NT2/D1 (cell line): ENCODE measurements around the gene EFR3B.

ENCODE experiments used
- DNase-seq: peaks from one replicate; pipeline ENCODE4 v3.0.0-alpha.2; 2011; ENCODE audit warnings: low read depth, low spot score
- H3K27me3 ChIP-seq: 2 replicates; pipeline ENCODE4 v1.6.0; 2011; ENCODE audit warnings: mild to moderate bottlenecking; ENCODE audit not compliant: insufficient read length, insufficient read depth
- H3K36me3 ChIP-seq: 2 replicates; pipeline ENCODE4 v1.6.1; 2011; ENCODE audit warnings: mild to moderate bottlenecking, low read length, mixed read lengths; ENCODE audit not compliant: insufficient read depth, insufficient read length
- H3K4me1 ChIP-seq: 2 replicates; pipeline ENCODE4 v1.5.1; 2011; ENCODE audit not compliant: insufficient read depth, insufficient read length
- H3K4me3 ChIP-seq: 2 replicates; pipeline ENCODE4 v1.5.1; 2011; ENCODE audit warnings: low read depth; ENCODE audit not compliant: insufficient read length
- H3K9ac ChIP-seq: 2 replicates; pipeline ENCODE4 v1.6.0; 2011; ENCODE audit warnings: low read depth; ENCODE audit not compliant: insufficient read length
- H3K9me3 ChIP-seq: 2 replicates; pipeline ENCODE4 v1.5.1; 2011; ENCODE audit warnings: mild to moderate bottlenecking, low read length; ENCODE audit not compliant: insufficient read depth
- SUZ12 ChIP-seq: IDR thresholded peaks from 2 replicates; pipeline ENCODE4 v1.6.1; 2011; ENCODE audit not compliant: insufficient read length, insufficient read depth; ENCODE audit errors: extremely low read depth
- YY1 ChIP-seq: IDR thresholded peaks from 2 replicates; pipeline ENCODE4 v1.6.1; 2011; ENCODE audit not compliant: insufficient read length, insufficient read depth
- ZNF274 ChIP-seq: IDR thresholded peaks from 2 replicates; pipeline ENCODE4 v1.6.1; 2011; ENCODE audit warnings: mild to moderate bottlenecking, low read depth, low read length

The EFR3B gene

DNA sequence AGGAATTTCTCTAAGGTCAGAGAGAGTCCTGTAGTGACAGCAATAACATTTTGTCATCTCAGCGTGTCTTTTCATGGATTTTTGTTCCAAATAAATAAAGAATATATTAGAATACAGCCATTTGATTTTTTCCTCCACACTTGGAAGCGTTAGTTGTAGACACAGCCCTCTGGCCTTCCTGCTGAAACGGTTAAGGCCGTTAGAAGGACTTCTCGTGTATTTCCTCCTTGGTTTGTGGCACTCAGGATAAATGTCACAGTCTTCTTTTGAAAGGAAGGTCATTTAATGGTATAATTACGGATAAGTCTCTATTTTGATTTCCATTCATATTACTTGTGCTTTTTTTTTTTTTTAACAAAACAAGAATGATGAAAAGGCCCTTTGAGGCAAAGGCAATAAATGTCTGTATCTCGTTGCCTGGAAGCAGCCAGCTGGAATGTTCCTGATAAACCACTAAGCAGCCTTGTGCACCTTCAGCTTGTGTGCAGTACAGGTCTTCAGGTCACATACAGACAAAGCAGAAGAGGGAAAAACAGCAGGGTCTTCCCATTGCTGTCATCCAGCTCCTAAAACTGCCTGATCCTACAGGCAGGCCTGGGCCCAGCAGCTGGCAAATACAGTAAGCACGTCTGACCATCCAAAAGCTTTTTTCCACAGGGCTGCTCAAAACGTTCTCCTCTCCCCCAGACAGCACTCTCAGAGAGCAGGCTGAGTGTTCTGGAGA is 14.4 kb downstream of the EFR3B start:
- Histone ChIP-seq H3K4me1 (no peaks in the 10 kb centered on the region), H3K9me3 (no peaks in the 10 kb centered on the region), H3K36me3 (no peaks in the 10 kb centered on the region), H3K4me3 (no peak overlapping the region), H3K27me3 (no peaks in the 10 kb centered on the region), H3K9ac (no peak overlapping the region)
- TF ChIP-seq ZNF274 (no peak), YY1 (no peak), SUZ12 (no peak)
- no peak for DNase-seq

- no peak overlapping the region for H3K9ac ChIP-seq
- H3K4me1 ChIP-seq, result no peaks in the 10 kb centered on the region
- H3K9me3 ChIP-seq, result no peaks in the 10 kb centered on the region; the same call in 1 of the 2 replicates
- TF ChIP-seq SUZ12 (no peak), YY1 (no peak), ZNF274 (no peak)
- no peak for DNase-seq
- H3K27me3 ChIP-seq, result no peaks in the 10 kb centered on the region
- H3K4me3 ChIP-seq, result no peak overlapping the region
- no peaks in the 10 kb centered on the region for H3K36me3 ChIP-seq
Observed at GRCh38 chr2:25062511-25062917, 20.6 kb downstream of the EFR3B start.

DNA sequence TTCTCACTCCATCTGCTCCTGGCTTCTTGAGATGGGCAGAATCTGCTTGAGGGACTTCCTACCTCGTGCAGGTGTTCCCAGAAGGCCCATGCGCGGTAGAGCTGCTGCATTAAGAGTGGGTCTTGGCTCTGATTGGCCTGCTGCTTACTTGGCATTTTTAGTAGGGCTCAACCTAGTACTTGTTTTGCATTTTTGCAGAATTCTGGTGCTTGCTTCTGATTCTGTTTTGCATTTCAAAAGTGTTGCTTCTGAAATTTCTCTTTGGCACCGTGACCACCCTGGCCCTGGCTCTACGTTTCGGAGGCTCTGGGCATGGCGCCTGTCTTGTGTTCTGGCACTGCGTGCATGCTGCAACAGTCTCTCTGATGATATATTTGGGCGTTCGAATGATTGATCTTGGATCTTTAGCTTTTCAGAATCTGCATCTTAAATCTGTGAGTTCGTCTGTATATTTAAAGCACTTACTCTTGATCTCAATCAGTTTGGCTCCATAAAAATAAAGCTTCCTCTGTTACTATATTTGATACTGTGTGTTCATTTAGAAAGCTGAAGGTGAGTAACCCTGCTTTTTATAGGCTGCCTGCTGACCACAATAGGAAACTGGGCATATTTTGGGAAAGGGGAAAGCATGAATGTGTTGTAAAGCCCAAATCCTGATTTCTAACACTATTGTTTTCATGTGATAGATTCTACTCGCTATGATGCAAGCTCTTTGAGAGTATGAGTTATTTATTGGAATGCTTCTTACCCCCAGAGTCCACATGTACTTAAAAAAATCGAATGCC is 22.2 kb downstream of the EFR3B start:
- no peaks in the 10 kb centered on the region for H3K4me1 ChIP-seq
- H3K4me3 ChIP-seq, result no peak overlapping the region
- TF ChIP-seq SUZ12 (no peak), YY1 (no peak)
- no peaks in the 10 kb centered on the region; the same call in 1 of the 2 replicates for H3K9me3 ChIP-seq
- H3K36me3 ChIP-seq, result no peaks in the 10 kb centered on the region
- H3K9ac ChIP-seq, result no peak overlapping the region
- H3K27me3 ChIP-seq, result no peaks in the 10 kb centered on the region
- DNase-seq, result no peak

GRCh38 chr2:25065768-25066167 is 23.9 kb downstream of the EFR3B start:
- no peak overlapping the region for H3K9ac ChIP-seq
- no peak for DNase-seq
- H3K9me3 ChIP-seq, result no peaks in the 10 kb centered on the region; the same call in 1 of the 2 replicates
- H3K4me3 ChIP-seq, result no peak overlapping the region
- no peaks in the 10 kb centered on the region for H3K36me3 ChIP-seq
- H3K27me3 ChIP-seq, result no peaks in the 10 kb centered on the region
- H3K4me1 ChIP-seq, result no peaks in the 10 kb centered on the region
- TF ChIP-seq SUZ12, result no peak
- TF ChIP-seq ZNF274, result no peak
- no peak for TF ChIP-seq YY1

- TF ChIP-seq YY1, result no peak
- no peak for TF ChIP-seq SUZ12
- TF ChIP-seq ZNF274, result no peak
- H3K27me3 ChIP-seq, result no peaks in the 10 kb centered on the region
- H3K9ac ChIP-seq, result no peak overlapping the region
- DNase-seq, result no peak
- no peaks in the 10 kb centered on the region for H3K36me3 ChIP-seq
- H3K4me1 ChIP-seq, result no peaks in the 10 kb centered on the region
- H3K4me3 ChIP-seq, result no peak overlapping the region
- H3K9me3 ChIP-seq, result no peaks in the 10 kb centered on the region; the same call in 1 of the 2 replicates
Observed at GRCh38 chr2:25066455-25066854, 24.6 kb downstream of the EFR3B start.

DNA sequence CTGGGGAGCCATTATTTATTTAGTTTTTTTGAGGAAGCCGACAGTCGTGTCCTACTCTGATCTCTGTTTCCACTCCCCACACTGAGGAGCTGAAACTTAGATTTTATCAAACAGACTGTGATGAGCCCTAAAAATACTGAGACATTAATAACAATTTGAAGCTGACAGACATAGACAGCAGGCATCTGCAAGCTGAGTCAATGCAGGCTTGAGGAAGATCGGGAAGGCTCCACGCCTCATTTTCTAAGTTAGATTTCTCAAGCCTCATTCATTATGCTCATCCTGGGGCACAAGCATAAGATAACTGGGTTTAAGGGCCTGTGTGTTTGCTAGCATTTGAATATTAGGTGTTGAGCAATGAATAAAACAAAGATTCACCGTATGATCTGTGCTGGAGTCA is 26.3 kb downstream of the EFR3B start:
- no peak overlapping the region for H3K4me3 ChIP-seq
- TF ChIP-seq SUZ12, result no peak
- TF ChIP-seq ZNF274, result no peak
- TF ChIP-seq YY1, result no peak
- no peaks in the 10 kb centered on the region; the same call in 1 of the 2 replicates for H3K9me3 ChIP-seq
- no peak overlapping the region for H3K9ac ChIP-seq
- H3K36me3 ChIP-seq, result no peaks in the 10 kb centered on the region
- peaks cover 2% of the 10 kb centered on the region for H3K4me1 ChIP-seq
- no peak for DNase-seq
- H3K27me3 ChIP-seq, result no peaks in the 10 kb centered on the region

- Histone ChIP-seq H3K9me3 (no peaks in the 10 kb centered on the region), H3K27me3 (no peaks in the 10 kb centered on the region), H3K36me3 (no peaks in the 10 kb centered on the region), H3K9ac (no peak overlapping the region), H3K4me1 (peaks cover 2% of the 10 kb centered on the region), H3K4me3 (no peak overlapping the region)
- TF ChIP-seq ZNF274, result no peak
- no peak for DNase-seq
Observed at GRCh38 chr2:25071966-25072365, 30.1 kb downstream of the EFR3B start.

DNA sequence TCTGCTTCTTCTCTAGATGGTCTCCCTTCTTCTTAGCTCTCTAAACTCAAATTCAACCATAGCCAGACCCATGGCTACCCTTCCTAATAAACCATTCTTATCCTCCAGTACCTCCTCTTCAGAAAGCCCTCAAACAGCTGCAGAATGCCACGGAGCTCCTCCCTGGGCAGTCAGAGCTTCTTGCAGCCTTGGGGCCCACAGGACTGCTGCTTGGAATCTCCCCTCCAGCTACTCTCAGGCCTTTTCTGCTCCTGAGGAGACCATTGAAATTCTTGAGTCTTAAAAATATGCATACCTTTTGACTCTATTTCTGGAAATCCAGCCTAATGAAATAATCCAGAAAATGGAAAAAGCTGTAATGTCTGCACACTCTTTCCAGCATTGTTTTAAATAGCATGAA is 30.7 kb downstream of the EFR3B start:
- H3K4me3 ChIP-seq, result no peak overlapping the region
- no peak overlapping the region for H3K9ac ChIP-seq
- no peaks in the 10 kb centered on the region for H3K27me3 ChIP-seq
- peaks cover 2% of the 10 kb centered on the region for H3K4me1 ChIP-seq
- TF ChIP-seq YY1, result no peak
- no peak for TF ChIP-seq SUZ12
- no peak for TF ChIP-seq ZNF274
- no peaks in the 10 kb centered on the region for H3K9me3 ChIP-seq
- no peaks in the 10 kb centered on the region for H3K36me3 ChIP-seq
- no peak for DNase-seq
